Islet of Langerhans (tissue), 1 donor: ENCODE data around the gene JARID2.

ENCODE experiments used
- FAIRE-seq: peaks from one replicate; lab custom pipeline; 2011; peaks lifted over from hg19 to GRCh38; lab: Jason Lieb, UNC

JARID2 gene

DNA sequence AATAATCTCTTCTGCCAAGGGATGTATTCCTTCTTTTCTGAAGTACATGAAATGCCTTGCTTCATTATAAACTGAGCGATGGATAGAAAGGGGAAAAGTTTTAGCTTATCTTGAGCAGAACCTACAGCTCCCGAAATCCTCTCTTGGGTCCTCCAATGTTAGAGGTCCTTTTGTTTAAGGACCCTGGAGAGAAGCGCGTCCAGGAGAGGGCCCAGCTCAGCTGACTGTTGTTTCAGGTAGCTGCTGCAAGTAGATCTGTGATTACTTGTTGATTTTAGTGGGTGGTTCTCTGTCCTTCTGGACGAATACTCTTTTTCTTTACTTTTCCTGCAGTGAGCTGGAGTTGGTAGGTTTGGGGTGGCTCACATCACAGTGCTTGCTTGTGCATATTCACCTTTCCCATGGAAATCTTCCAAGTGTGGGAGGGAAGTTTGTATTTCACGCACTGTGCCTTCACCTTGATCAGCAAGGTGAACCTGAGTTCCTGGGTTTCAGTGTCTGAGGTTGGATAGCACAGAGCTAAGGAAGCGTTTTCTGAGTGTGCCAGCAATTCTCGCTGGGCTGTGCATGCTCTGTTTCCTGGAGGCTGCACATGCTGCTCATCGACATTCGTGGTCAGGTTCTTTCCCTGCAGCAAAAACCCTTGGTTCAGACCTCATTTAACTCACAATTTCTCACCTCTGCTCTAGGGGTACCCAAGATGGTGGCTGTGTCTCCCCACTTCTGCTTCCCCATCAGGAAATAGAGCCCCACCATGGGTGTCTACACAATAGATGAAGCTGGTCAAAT lies 176.3 kb downstream of the JARID2 start:
- FAIRE-seq: peak; percentile 13

GRCh38 chr6:15423286-15423993 lies 177.6 kb downstream of the JARID2 start:
- no peak for FAIRE-seq

DNA sequence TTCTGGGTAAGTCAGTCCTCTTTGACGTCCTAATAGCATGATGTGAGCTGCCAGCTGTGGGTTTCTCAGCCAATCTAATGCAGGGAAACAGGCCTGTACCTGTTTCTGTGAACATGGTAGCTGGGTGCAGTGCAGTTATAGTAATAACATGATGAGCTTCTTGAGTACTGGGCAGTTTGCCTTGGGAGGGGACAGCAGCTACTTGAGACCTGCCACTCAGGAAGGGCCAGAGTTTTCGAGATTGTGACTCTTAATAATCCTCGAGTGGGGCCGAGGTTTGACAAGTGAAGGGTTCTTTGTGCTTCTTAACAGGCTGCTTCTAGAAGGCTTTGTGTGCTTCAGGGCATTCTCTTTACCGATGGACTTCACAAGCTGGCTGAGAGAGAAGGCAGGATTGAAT lies 180.1 kb downstream of the JARID2 start:
- FAIRE-seq: no peak

DNA sequence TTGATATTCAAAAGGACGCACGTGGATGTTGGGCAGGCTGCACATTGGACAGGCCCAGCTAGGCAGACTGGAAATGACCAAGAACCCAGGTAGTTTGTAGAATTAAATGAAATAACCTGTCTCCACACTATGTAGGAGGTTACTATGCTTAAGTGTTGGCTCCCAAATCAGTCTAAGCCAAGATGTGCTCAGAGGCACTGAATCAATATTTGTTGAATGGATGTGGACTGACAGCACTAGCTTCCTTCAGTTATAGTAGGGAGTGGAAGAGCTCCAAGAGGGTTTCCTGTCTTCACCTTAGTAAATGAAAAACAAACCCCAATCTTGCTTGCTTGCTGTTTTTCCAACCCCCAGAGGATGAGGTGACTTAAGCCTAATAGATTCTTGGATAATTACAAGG lies 180.5 kb downstream of the JARID2 start:
- FAIRE-seq: no peak

GRCh38 chr6:15426901-15427300 lies 181.0 kb downstream of the JARID2 start:
- FAIRE-seq: no peak

DNA sequence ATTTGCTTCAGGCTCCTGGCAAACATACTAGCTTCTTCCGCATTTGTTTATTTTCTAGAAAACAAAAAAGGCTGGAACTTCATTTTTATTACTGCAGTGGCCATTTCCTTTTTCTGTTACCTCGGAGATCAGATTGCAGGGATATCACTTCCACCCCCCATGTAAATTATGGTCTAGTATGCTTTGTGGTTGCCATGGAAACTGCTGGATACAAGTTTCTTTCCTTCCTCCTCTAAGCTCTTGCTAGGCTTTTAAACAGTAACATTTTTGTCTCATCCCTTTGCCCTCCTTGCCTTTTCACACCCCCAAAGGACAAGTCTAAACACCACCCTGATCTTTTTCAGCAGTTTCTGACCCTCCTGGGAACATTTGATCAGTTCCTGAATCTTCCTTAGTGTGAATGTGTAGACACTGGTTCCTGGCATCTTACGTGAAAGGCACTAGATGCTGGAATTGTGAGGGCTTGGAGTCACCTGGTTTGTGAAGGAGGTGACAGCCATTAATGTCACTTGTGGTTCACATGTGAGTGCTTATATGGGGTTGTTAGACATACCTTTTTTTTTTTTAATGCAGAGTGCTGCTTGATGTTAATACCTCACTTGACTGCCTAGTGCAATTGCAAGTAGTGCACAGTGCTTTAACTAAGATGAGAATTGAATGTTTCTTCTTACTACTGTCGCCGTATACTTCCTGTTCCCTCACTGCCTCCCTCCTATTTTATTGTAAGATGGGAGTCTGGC lies 181.6 kb downstream of the JARID2 start:
- no peak for FAIRE-seq

DNA sequence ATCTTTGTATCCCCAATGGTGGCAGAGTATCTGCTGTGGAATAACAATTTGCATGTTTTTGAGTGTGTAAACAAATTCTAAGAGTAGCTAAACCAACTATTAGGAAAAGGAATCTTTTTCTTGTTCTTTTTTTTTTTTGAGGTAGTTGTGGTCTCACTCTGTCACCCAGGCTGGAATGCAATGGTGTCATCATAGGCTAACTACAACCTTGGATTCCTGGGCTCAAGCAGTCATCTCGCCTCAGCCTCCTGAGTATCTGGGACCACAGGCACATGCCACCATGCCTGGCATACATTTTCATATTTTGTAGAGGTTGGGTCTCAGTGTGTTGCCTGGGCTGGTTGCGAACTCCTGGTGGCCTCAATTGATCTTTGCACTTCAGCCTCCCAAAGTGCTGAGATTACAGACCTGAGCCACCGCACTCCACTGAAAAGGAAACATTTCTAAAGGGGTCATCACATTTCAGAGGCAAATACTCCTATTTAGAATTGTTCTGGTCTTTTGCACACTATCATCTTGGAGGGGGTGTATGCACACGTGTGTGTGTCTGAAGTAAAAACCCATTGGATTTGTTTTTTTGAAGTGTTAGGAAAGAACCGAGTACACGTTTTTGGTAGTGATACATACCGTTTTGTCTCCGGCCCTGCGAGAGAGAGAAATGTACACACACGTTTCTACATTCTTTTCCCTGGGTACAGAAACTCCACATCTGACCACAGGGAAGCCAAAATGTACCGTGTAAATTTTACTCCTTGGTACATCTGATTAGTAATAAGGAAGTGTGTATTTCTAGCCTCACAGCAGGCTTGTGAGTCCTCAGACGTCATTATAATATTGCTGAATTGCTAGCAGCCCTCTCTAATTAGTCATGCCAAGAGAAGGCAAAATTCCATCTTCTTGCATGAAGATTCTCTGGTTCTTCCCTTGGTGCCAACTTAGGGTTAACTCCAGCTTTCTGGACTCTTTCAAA lies 183.6 kb downstream of the JARID2 start:
- no peak for FAIRE-seq

GRCh38 chr6:15430186-15430585 lies 184.3 kb downstream of the JARID2 start:
- no peak for FAIRE-seq

- FAIRE-seq: no peak
These were observed 185.1 kb downstream of the JARID2 start for GRCh38 chr6:15430931-15431405.

DNA sequence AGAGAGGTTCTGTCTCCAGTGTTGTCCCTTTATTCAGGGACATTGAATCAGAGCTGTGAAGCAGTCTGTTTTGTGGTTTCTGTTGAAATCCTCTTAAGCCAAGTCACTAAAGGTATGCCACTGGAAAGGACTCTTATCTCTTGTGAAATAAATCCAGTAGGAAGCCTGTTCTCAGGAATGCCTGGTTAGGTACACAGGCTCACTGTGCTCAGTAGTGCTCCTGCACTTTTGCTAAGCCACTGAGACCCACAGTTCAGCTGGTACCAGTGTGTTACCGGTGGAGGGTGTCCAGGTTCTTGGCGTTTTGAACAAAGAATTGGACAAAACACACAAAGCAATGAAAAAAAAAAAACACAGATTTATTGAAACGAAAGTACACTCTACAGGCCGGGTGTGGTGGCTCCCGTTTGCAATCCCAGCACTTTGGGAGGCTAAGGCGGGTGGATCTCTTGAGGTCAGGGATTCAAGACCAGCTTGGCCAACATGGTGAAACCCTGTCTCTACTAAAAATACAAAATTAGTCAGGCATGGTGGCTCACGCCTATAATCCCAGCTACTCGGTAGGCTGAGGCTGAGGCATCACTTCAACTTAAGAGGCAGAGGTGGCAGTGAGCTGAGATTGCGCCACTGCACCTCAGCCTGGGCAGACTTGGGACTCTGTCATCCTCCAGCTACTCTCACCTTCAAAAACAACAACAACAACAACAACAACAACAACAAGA lies 186.1 kb downstream of the JARID2 start:
- no peak for FAIRE-seq

GRCh38 chr6:15433511-15433861 lies 187.6 kb downstream of the JARID2 start:
- no peak for FAIRE-seq

DNA sequence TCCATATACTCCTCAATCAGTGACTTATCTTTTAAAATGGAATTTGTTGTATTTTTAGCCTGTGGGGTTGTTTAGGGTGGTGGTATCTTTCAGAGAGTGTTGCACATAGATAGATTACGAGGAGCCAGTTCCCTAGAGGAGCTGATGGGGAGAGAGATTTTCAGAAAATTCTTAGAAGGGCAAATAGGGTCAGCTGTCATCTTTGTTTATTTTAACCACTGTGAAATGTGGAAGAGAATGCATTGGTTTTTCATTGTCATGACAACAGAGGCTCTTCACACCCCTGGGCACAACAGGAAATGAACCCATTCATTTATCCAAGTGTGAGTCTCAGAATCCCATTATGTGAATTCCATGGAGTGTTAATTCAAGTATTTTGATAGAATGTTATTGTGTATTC lies 188.4 kb downstream of the JARID2 start:
- no peak for FAIRE-seq

DNA sequence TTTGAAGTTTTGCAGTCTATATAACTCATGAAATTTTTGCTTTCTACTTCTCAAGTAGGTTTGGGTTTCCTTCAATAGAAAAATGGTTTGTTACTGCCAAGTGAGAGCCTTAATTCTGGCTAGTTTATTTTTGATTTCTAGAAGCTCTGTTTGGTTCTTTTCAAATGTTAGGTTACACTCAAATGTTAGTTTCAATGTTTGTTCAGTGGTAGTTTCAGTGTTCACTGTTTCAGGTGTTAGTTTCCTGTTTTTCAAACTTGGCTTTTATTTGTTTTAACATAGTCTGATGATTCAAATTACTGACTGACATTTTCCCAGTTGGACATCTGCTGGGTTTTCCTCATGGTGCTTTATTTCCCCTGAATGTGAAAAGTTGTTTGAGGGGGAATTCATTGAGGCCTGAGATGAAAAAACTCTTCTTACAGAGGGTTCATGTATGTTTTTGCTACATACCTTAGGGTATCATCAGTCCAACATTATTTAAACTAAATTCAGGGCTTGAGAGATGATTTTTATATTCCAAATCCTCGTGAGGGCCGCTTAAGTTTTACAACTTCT lies 189.0 kb downstream of the JARID2 start:
- no peak for FAIRE-seq

DNA sequence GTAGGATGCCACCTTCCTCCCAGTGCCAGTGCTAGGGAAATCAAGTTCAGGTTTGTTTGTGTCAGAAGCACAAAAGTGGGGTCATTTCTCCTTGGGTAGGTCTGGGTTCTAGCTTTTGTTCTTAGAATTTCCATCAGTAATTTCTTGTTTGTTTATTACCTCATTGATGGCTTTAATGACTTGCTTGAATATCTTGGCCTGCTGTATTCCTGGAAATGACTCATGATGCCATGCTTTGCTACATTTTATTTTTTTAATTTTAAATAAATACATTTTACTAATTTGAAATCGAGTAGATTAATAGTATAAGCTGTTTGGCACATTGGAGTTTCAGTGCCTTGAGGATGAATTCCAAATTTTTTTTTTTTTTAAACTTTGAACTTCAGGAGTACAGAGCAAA lies 189.6 kb downstream of the JARID2 start:
- no peak for FAIRE-seq

DNA sequence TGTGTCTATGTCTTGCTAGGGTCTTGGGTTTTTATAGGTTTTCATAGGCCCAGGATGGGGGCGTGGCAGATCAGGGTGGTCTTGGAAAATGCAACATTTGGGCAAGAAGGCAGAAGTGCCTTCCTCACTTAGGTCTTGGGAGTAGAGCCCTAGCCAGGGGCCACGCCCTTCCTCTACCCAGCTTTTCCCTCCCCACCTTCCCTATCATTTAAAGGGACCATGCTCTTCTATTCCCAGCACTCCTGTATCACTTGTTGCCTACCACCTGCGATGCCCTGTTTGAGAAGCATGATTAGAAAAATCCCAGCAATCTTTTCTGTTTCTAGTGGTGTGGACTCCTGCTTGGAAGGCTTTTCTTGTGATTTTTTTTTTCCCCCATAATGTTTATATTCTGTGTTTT lies 190.6 kb downstream of the JARID2 start:
- FAIRE-seq: no peak

DNA sequence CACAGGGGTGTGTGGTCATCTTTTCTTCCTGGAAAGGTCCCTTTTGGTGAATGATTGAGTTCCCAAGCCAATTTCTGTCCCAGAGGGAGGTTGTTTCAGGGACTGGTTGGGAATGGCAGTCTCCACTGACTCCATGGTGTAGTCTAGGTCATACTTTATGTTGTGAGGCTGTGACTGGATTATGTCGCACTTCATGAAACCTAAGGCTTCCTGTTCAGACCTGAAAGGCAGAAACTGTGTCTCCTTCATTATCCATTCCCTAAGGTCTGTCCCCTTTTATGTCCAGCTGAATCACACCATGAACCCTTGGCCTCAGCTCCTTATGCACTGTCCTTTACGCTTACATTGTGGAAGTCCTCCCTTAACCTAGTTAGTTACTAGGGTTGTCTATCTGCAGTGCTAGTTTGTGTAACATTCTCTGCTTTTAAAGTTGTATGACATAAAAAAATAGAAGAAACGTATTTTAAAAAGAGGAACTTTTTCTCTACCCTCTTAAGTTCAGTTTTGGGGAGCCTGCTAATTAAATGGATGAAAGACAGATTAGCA lies 191.3 kb downstream of the JARID2 start:
- FAIRE-seq: no peak

DNA sequence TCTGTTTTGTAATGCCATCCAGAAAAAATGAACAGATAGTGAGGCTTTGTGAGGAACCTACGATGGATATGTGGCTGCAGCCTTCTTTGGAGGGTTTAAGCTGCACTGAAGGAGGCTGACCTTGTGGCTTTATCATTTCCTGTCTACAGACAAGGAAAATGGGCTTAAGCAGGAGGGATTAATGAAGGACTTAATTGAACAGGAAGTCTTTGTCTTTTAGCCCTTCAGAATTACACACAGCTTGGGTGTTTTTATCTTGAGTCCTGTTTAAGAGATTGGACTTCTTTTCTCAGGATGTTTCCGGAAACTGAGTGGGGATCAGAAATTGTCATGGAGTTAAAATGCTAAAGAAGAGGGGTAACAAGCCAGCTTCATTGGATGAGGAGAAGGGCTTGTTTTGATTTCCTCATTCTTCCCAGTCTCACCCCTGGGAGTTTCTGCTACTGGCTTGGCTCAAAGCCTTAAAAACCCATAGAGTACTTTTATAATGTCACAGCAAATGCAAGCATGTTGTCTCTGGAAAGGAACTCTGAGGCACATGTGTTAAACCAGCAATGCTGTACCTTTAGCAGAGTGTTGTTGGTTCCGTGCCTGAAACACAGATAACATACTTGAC lies 193.6 kb downstream of the JARID2 start:
- FAIRE-seq: no peak

DNA sequence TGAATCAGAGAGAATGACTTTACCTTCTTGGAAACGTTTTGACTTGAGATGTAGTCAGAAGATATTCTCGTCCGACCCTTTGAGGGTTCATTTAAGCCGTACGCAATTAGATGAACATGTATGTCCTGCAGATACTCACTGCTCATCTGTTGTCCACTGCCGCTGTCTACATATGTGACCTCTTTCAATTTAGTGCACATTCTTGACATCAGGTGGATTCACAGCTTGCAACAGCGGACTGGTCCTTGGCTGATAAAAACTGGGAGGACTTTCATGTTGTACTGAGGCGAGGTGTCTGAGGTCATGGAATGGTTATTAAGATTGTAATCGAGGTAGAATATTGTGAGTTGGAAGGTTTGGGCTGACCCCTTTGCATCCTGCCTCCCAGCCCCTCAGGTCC lies 194.2 kb downstream of the JARID2 start:
- FAIRE-seq: no peak

DNA sequence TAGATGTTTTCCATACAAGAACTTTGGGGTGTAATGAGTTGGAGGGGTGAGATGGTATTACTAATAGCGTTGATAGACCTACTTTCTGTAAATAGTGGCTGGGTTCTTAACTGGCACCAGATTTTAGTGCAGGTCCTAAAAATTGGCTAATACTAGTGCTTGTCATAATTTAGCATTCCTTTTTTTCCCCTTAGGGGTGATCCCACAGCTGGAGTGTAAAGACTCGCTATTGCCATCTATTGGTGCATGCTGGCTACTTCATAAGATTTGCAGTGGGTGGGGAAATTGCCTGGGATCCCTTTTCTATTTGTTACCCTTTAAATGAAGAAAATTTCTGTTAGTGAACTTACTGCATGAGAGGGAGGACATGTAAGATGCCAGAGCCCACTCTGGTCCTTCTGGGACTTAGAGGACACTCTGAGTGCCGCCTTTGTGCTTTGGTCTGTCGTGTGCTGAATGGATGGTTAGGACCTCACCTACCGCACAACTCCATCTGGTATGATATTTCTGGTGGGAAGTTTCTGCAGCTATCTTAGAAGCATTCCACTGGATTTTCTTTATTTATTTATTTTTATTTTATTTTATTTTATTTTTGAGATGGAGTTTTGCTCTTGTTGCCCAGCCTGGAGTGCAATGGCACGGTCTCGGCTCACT lies 195.5 kb downstream of the JARID2 start:
- FAIRE-seq: peak; percentile 43

GRCh38 chr6:15441981-15442380 lies 196.1 kb downstream of the JARID2 start:
- no peak for FAIRE-seq
